Sigmoid colon (tissue), 4 donors: Measurements from ENCODE around the gene SULT1A2.
"Not testable (repeated sequence)": the region's sequence is repeated elsewhere in the genome, so short reads cannot be mapped to it uniquely, and the experiment has no call there.

ENCODE experiments used
- CTCF ChIP-seq, 4 experiments: fragments of 450-650 bp in 3 of 4; fragments of 200-600 bp in 1 of 4; IDR thresholded peaks; one replicate each; pipeline ENCODE4 v1.5.1; 2016 to 2019; ENCODE audit warnings: antibody characterized with exemption in 4 of 4, mild to moderate bottlenecking in 3 of 4, moderate library complexity in 2 of 4
- POLR2A ChIP-seq, 2 donors: fragments of 450-650 bp; IDR thresholded peaks; one replicate each; pipeline ENCODE4 v1.6.1; 2016; ENCODE audit warnings: antibody characterized with exemption in 2 of 2, mild to moderate bottlenecking in 2 of 2, moderate library complexity in 2 of 2
- POLR2AphosphoS5 ChIP-seq, 4 donors: sonication (generic); formaldehyde crosslinking; IDR thresholded peaks; one replicate each; pipeline ENCODE4 v1.6.1; 2017; ENCODE audit warnings: antibody characterized with exemption in 4 of 4

GRCh38 chr16:28602062-28602461, 5.2 kb upstream of the SULT1A2 start:
- not testable (repeated sequence) for TF ChIP-seq POLR2A, CTCF, POLR2AphosphoS5 (IDR thresholded peaks at IDR 0.05)
